HK-2 (cell line): ENCODE results near the gene HMGCS2.
"Not testable (repeated sequence)": the region's sequence is repeated elsewhere in the genome, so short reads cannot be mapped to it uniquely, and the experiment has no call there.

ENCODE experiments used
- DNase-seq: peaks from one replicate; pipeline ENCODE4 v3.0.0-alpha.2; 2018; ENCODE audit not compliant: unreplicated experiment

Gene HMGCS2

GRCh38 chr1:119731741-119732430 lies 36.8 kb downstream of the HMGCS2 start:
- no peak for DNase-seq

GRCh38 chr1:119731060-119731459 lies 37.6 kb downstream of the HMGCS2 start:
- no peak for DNase-seq

DNA sequence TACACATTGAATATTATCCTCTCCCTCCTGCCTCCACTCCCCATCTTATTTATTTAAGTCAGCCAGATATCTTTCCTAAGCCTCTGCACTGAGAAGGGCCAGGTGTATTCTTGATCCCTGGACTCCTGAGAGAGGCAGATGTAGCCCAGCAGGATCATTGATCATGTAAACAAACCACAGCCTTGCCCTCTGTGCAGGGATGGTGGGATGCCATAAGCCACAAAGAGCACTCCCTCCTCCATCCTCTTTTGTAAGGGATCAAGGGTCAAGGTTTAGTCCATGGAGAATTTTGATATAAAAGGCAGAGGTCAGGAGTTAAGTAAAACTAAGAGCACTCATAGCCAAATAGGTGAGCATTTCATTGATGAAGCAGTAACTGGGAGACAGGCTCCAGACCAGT lies 39.7 kb downstream of the HMGCS2 start:
- DNase-seq: no peak

- DNase-seq: no peak
Observed at GRCh38 chr1:119727991-119728390, 40.7 kb downstream of the HMGCS2 start.

DNA sequence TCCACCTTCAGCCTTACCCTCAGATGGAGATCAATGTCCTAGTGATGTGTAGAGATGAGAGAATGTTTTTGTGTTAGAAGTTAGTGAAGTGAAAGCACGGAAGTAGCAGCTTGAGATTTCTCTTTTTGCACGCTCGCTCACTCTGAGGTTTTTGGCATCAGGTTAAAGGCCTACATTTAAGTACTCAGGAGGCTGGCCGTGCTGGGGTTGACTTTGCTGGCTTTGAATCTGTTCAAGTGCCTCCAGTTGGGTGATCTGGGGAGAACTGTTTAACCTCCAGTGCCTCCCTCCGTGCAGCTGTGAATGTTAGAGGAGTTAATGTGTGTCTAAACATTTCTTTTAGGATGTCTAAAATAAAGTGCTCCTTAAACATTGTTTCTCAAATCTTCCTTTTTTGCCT lies 43.1 kb downstream of the HMGCS2 start:
- no peak for DNase-seq

DNA sequence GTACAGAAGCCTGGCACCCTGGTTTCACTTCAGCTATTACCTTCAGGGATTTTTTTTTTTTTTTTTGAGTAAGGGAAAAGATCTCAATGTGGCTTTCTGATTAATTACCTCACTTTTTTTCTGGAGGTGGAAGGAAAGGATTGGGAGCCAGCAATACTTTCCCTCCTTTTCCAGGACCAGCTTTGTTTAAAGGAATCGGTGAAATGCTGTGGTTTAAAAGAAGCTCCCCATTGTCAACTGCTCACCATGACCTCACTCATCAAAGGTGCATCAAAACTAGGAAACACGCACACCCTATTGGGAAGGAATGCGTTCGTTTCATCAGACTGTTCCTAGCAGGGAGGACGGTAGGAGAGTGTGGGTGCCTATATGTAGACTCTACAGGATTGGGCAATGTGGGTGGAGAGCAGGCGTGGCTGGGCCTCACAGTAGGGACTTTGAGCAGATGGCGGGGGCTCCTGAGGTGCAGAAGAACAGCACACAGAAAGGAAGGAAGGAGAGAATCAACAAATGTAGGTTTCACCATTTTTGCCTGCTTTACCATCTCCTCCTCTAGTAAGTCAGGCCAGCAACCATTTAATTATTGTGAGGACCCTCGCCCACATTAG lies 44.0 kb downstream of the HMGCS2 start:
- DNase-seq: no peak

DNA sequence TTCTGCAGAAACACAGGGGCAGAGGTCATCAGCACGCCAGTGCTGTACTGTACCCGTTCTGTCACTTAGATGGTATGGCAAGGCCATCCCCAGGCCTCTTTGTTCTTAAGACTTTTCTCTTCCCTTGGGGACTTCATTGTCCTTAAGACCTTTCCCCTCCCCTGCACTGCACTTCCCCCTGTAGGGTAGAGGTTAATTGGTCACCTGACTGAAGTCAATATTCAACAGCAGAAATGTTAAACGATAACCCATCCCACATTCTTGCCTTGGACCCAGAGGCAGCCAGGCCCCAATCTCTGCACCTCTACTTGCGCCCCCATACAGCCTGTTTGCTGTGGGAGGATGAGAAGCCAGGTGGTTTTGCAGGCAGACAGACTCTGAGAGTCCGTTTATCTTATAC lies 46.8 kb downstream of the HMGCS2 start:
- no peak for DNase-seq

DNA sequence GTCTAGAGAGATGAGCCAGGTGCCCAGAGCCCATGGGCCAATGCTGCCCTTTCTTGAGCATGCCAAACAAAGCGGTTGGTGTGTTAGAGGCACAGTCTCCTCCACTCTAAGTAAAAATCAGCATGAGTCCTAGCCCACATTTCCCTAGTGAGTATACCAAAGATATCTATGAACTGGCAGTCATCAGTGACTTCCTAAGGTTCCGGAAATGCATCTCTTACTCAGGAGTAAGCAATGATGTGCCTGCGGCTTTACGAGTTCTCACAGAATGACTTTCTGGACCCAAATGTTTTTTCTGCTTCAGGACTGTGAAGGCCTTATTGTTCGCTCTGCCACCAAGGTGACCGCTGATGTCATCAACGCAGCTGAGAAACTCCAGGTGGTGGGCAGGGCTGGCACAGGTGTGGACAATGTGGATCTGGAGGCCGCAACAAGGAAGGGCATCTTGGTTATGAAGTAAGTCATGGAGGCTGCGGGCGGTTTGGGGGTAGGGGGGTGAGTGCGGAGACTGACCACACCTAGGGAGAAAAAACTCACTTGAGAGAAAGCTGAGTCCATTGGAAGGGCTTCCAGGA lies 47.8 kb downstream of the HMGCS2 start:
- DNase-seq: no peak

- DNase-seq: no peak
Observed at GRCh38 chr1:119718972-119719371, 49.7 kb downstream of the HMGCS2 start.

GRCh38 chr1:119718409-119718808 lies 50.3 kb downstream of the HMGCS2 start:
- no peak for DNase-seq

- DNase-seq: no peak
Observed at GRCh38 chr1:119715542-119715941, 53.2 kb downstream of the HMGCS2 start.

DNA sequence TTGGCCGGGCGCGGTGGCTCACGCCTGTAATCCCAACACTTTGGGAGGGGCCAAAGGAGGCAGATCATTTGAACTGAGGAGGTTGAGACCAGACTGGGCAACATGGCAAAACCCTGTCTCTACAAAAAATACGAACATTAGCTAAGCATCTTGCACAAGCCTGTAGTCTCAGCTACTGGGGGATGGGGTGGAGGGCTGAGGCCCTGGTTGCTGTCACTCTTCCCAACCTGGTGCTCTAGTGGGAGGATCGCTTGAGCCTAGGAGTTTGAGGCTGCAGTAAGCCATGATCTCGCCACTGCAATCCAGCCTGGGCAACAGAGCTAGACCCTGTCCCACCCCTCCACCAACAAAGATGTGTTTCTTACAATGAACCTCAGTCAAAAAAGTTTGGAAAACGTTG lies 54.1 kb downstream of the HMGCS2 start:
- no peak for DNase-seq

DNA sequence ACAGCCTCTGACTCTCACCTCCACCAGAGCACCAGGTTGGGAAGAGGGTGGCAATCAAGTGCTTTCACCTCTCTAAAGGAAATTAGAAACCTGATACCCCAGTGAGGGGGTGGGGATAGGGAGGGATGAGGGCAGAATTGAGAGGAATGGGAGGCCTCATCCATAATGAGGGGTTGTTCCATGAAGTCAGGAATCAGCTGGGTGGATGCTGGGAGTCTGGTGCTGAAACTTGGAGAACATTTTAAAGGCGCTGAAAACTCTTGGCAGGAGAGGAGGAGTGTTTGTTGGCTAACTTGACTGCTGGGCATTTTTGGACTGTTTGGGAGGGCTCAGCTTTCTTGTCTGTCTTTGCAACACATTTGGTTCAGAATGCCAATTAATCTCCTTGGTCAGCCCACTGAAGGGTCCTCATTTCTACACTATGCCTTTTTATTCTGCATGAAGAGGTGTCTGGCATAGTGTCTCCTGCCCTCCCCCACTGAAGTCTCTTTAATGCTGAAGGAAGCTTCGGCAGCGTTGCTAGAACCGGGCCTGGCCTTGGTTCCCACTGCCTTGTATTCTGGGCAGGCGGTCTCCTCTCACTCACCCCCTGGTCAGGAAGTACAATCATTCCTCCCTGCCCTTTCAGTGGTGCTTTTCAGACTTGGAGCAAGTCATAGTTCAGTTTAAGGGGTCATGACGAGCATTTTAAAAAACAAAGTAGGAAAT lies 54.8 kb downstream of the HMGCS2 start:
- DNase-seq: no peak

GRCh38 chr1:119713039-119713748 lies 55.5 kb downstream of the HMGCS2 start:
- no peak for DNase-seq

DNA sequence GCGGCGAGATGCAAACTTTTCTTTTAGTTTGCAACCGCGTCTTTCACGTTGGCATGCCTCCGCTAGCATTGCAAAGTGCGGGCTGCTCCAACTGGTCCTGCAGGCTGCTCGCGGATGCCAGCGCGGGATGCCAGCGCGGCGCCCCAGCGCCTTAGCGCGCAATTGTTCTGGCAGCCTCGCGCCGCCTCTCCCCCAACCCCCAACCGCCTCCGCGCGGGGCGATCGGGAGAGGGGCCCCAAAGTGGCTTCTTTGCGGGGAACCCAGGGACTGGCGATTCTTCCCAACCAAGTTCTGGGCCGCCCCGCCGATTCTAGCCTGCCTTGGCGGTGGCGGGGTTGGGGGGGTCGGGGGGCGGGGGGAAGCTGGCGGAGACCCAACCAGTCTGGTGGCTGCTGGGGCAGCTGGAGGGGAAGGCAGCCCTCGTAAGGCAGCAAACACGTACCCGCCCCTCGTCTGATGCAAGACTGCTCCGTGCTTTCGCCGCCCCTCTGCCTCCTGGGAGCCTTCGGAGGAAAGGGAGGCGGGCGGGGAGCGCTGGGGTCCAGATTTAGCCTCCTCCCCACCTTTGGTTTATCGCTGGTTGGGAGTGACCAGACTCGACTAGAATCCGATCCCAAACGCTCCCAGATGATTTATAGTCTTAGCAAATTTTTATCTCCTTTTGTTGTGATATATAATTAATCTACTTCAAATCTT lies 56.2 kb downstream of the HMGCS2 start:
- DNase-seq: peak; percentile 83

GRCh38 chr1:119711804-119712341 lies 56.8 kb downstream of the HMGCS2 start, which contains the start of gene PHGDH:
Gene PHGDH (plus strand): TSS chr1:119711934. CDS start chr1:119712023, 89 bp downstream.
- DNase-seq: peak; percentile 76

- not testable (repeated sequence) for DNase-seq
Observed at GRCh38 chr1:119711356-119711803, 57.3 kb downstream of the HMGCS2 start.

GRCh38 chr1:119706599-119706998 lies 62.1 kb downstream of the HMGCS2 start:
- DNase-seq: not testable (repeated sequence)

DNA sequence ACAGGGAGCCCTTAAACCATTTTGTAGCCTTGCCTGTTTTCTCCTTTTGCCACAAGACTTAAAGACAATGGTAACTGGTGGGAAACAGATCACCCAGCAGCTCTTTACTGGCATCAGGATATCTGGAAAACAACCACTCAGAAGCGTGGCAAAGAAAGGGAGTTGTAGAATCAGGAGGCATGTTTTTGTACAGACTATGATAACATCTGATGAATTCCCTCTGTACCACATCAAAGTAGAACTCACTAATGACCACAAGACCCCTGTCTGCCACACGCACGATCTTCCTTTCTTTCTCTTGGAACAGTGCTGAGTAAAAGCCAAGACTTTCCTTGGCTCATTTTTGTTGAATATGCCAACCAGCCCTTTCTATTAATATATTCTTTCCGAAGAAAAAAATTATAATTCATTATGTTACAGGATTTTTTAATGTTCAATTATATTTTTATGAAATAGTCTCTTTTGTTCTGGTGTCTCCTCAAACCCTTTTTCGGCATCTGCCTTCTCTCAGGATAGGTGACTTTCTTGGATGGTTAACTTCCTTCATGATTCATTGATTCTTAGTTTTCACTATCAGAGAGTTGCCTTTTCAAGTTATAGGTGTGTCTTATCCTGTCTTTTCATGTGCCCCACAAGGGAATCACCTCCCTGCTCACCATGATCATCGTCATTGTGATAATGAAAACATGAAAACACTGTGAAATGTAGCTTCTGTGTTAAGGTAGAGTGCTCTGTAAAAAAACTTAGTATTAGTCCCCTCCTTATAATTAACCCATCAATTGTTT lies 64.8 kb downstream of the HMGCS2 start:
- DNase-seq: no peak

DNA sequence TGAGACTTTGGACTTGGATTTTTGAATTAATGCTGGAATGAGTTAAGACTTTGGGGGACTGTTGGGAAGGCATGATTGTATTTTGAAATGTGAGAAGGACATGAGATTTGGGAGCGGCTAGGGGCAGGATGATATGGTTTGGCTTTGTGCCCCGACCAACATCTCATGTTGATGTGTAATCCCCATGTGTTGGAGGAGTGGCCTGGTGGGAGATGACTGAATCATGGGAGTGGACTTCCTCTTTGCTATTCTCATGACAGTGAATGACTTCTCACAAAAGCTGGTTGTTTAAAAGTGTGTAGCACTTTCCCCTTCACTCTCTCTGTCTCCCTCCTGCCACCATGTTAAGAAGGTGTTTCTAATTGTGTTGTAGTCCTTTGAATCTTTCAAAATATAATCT lies 66.3 kb downstream of the HMGCS2 start:
- DNase-seq: no peak
